GM19452 (cell line): ENCODE data around the gene FYB1.

Experiments used
- ATAC-seq: cut with Tn5 transposase; IDR thresholded peaks from one replicate; pipeline ENCODE4 v1.9.1; 2021; ENCODE audit not compliant: unreplicated experiment

The FYB1 gene

GRCh38 chr5:39059064-39059463 is 160.3 kb downstream of the FYB1 start:
- no peak for ATAC-seq

- ATAC-seq = peak; percentile 79
These were observed 161.0 kb downstream of the FYB1 start for GRCh38 chr5:39058178-39058921.

- ATAC-seq = no peak
These were observed 161.6 kb downstream of the FYB1 start for GRCh38 chr5:39057734-39058133.

GRCh38 chr5:39055768-39056398 is 163.5 kb downstream of the FYB1 start:
- ATAC-seq = no peak
